ENCODE data around the gene SLC5A2.
A peak's percentile ranks its signal among the peaks of the same experiment; 100 is the strongest.

Gene SLC5A2

GRCh38 chr16:31460582-31461002 is 22.3 kb upstream of the SLC5A2 start:
- DNase-seq = no peak

- no peak for DNase-seq
Measured at GRCh38 chr16:31461201-31461920, 21.6 kb upstream of the SLC5A2 start.

GRCh38 chr16:31461921-31462804 is 20.8 kb upstream of the SLC5A2 start:
- DNase-seq = no peak

- DNase-seq = no peak
Measured at GRCh38 chr16:31464348-31464769, 18.6 kb upstream of the SLC5A2 start.

GRCh38 chr16:31464781-31465260 is 18.1 kb upstream of the SLC5A2 start:
- DNase-seq = no peak

- DNase-seq = no peak
Measured at GRCh38 chr16:31465788-31466370, 17.0 kb upstream of the SLC5A2 start.

GRCh38 chr16:31466381-31466841 is 16.5 kb upstream of the SLC5A2 start:
- DNase-seq = no peak

GRCh38 chr16:31467151-31467773 is 15.7 kb upstream of the SLC5A2 start:
- peak; percentile 32 for DNase-seq

GRCh38 chr16:31467858-31468257 is 15.1 kb upstream of the SLC5A2 start:
- DNase-seq = no peak

- no peak for DNase-seq
Measured at GRCh38 chr16:31470615-31471014, 12.3 kb upstream of the SLC5A2 start.

GRCh38 chr16:31471241-31471874 is 11.6 kb upstream of the SLC5A2 start:
- DNase-seq = no peak

GRCh38 chr16:31471875-31472708 is 10.8 kb upstream of the SLC5A2 start, which contains the start of gene TGFB1I1:
Gene TGFB1I1 (plus strand): TSS chr16:31472152. CDS start chr16:31472189, 37 bp downstream.
- DNase-seq = no peak

GRCh38 chr16:31472709-31473203 is 10.2 kb upstream of the SLC5A2 start:
- no peak for DNase-seq

- no peak for DNase-seq
Measured at GRCh38 chr16:31473264-31473984, 9.5 kb upstream of the SLC5A2 start.

- no peak for DNase-seq
Measured at GRCh38 chr16:31474173-31474714, 8.7 kb upstream of the SLC5A2 start.

GRCh38 chr16:31474773-31475738 is 7.9 kb upstream of the SLC5A2 start:
- no peak for DNase-seq

- no peak for DNase-seq
Measured at GRCh38 chr16:31475946-31476302, 7.0 kb upstream of the SLC5A2 start.

GRCh38 chr16:31476303-31477219 is 6.4 kb upstream of the SLC5A2 start:
- peak; percentile 43 for DNase-seq

Data from GF-D8 (cell line).